Duodenal mucosa (tissue), 2 donors: ENCODE measurements around the gene RAB33B.

ENCODE experiments used
- H3K27ac ChIP-seq: one replicate; pipeline ENCODE4 v1.7.0; 2013; ENCODE audit warnings: low read depth, low read length
- H3K27me3 ChIP-seq, 2 donors: one replicate each; pipeline ENCODE4 v1.7.0; 2013; ENCODE audit warnings: low read length in 2 of 2, control low read depth in 1 of 2; ENCODE audit not compliant: insufficient read depth in 2 of 2, control insufficient read depth in 1 of 2
- H3K36me3 ChIP-seq, 2 donors: one replicate each; pipeline ENCODE4 v1.7.0; 2013; ENCODE audit warnings: low read length in 2 of 2, control low read depth in 1 of 2; ENCODE audit not compliant: insufficient read depth in 2 of 2, control insufficient read depth in 1 of 2
- H3K4me1 ChIP-seq, 2 donors: one replicate each; pipeline ENCODE4 v1.7.0; 2013; ENCODE audit warnings: low read length in 2 of 2, control low read depth in 1 of 2; ENCODE audit not compliant: insufficient read depth in 2 of 2, control insufficient read depth in 1 of 2
- H3K4me3 ChIP-seq, 2 donors: one replicate each; pipeline ENCODE4 v1.7.0; 2013; ENCODE audit warnings: low read length in 2 of 2, low read depth in 1 of 2
- H3K9ac ChIP-seq, 2 donors: one replicate each; pipeline ENCODE4 v1.7.0; 2013; ENCODE audit warnings: low read length in 2 of 2, low read depth in 1 of 2
- H3K9me3 ChIP-seq, 2 donors: one replicate each; pipeline ENCODE4 v1.7.0; 2013; ENCODE audit warnings: low read length in 2 of 2, control low read depth in 1 of 2; ENCODE audit not compliant: control insufficient read depth in 1 of 2

Gene RAB33B

GRCh38 chr4:139476363-139476762 lies 22.4 kb downstream of the RAB33B start:
- Histone ChIP-seq H3K36me3 (peaks cover 0 to 19% of the 10 kb centered on the region in 2 donors), H3K27ac (no peak overlapping the region), H3K9ac (no peak overlapping the region), H3K27me3 (no peaks in the 10 kb centered on the region), H3K9me3 (no peaks in the 10 kb centered on the region), H3K4me3 (no peak overlapping the region), H3K4me1 (no peaks in the 10 kb centered on the region)

DNA sequence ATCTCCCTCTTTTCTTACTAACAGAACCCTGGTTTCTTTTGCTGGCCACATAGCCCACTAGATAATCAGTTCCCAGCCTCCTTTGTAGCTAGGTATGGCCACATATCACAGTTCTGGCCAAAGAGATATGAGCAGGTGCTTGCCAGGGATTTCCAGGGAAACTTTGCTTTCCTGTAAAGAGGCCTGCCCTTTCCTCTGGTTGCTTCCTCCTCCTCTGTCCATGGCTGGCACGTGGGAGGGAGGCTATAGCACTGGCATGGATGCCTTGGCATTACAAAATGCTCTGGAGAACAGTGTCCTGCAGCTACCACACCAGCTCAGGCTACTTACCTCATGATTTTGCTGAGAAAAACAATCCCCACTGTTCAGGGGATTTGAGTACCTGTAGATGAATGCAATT lies 27.5 kb downstream of the RAB33B start:
- Histone ChIP-seq H3K27me3 (no peaks in the 10 kb centered on the region), H3K9ac (no peak overlapping the region), H3K4me1 (peaks cover 0 to 3% of the 10 kb centered on the region in 2 donors), H3K27ac (no peak overlapping the region), H3K36me3 (peaks cover 0 to 7% of the 10 kb centered on the region in 2 donors), H3K4me3 (no peak overlapping the region), H3K9me3 (no peaks in the 10 kb centered on the region)

GRCh38 chr4:139483000-139483399 lies 29.1 kb downstream of the RAB33B start:
- Histone ChIP-seq H3K9ac (no peak overlapping the region), H3K4me3 (no peak overlapping the region), H3K27me3 (no peaks in the 10 kb centered on the region), H3K9me3 (no peaks in the 10 kb centered on the region), H3K4me1 (peaks cover 0 to 3% of the 10 kb centered on the region in 2 donors), H3K36me3 (no peaks in the 10 kb centered on the region), H3K27ac (no peak overlapping the region)

- H3K9ac ChIP-seq: no peak overlapping the region
- no peaks in the 10 kb centered on the region for H3K27me3 ChIP-seq
- no peak overlapping the region for H3K27ac ChIP-seq
- H3K4me1 ChIP-seq: peaks cover 0 to 3% of the 10 kb centered on the region in 2 donors
- H3K9me3 ChIP-seq: no peaks in the 10 kb centered on the region
- no peaks in the 10 kb centered on the region for H3K36me3 ChIP-seq
- H3K4me3 ChIP-seq: peak overlapping the region; percentile 2 to 30
These were observed 30.9 kb downstream of the RAB33B start for GRCh38 chr4:139484783-139485311.

- Histone ChIP-seq H3K9ac (no peak overlapping the region), H3K27ac (no peak overlapping the region), H3K27me3 (no peaks in the 10 kb centered on the region), H3K9me3 (no peaks in the 10 kb centered on the region), H3K36me3 (no peaks in the 10 kb centered on the region), H3K4me1 (peaks cover 0 to 3% of the 10 kb centered on the region in 2 donors), H3K4me3 (no peak overlapping the region)
These were observed 34.5 kb downstream of the RAB33B start for GRCh38 chr4:139488442-139488841.

- H3K9me3 ChIP-seq: no peaks in the 10 kb centered on the region
- no peaks in the 10 kb centered on the region for H3K27me3 ChIP-seq
- H3K4me1 ChIP-seq: peaks cover 0 to 3% of the 10 kb centered on the region in 2 donors
- no peaks in the 10 kb centered on the region for H3K36me3 ChIP-seq
- no peak overlapping the region for H3K4me3 ChIP-seq
- no peak overlapping the region for H3K27ac ChIP-seq
- H3K9ac ChIP-seq: no peak overlapping the region
These were observed 35.7 kb downstream of the RAB33B start for GRCh38 chr4:139489638-139490037.

DNA sequence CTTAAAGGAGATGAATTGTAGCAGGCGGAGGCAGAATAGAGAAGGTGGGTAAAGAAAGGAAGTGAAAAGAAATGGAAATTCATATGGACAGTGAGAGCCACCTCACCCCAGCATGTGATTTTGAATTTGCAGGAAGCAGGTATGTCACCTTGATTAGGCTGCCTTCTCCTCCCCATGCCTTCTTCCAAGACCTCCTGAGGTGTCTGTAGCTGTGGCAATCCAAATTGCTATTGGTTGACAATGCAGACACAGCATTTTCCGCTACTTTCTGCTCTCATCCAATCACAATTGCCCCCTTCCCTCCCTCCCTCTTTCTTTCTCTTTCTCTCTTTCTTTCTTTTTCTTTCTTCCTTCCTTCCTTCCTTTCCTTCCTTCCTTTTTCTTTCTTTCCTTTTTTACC lies 38.5 kb downstream of the RAB33B start:
- H3K27ac ChIP-seq: no peak overlapping the region
- H3K27me3 ChIP-seq: no peaks in the 10 kb centered on the region
- H3K4me3 ChIP-seq: no peak overlapping the region
- H3K9ac ChIP-seq: no peak overlapping the region
- no peaks in the 10 kb centered on the region for H3K4me1 ChIP-seq
- no peaks in the 10 kb centered on the region for H3K9me3 ChIP-seq
- no peaks in the 10 kb centered on the region for H3K36me3 ChIP-seq

- Histone ChIP-seq H3K4me3 (no peak overlapping the region), H3K9ac (no peak overlapping the region), H3K27me3 (no peaks in the 10 kb centered on the region), H3K4me1 (no peaks in the 10 kb centered on the region), H3K27ac (no peak overlapping the region), H3K36me3 (no peaks in the 10 kb centered on the region), H3K9me3 (no peaks in the 10 kb centered on the region)
These were observed 39.3 kb downstream of the RAB33B start for GRCh38 chr4:139493176-139493575.

- Histone ChIP-seq H3K36me3 (no peaks in the 10 kb centered on the region), H3K27ac (no peak overlapping the region), H3K9ac (no peak overlapping the region), H3K4me3 (no peak overlapping the region), H3K27me3 (no peaks in the 10 kb centered on the region), H3K9me3 (no peaks in the 10 kb centered on the region), H3K4me1 (no peaks in the 10 kb centered on the region)
These were observed 45.3 kb downstream of the RAB33B start for GRCh38 chr4:139499186-139499585.

DNA sequence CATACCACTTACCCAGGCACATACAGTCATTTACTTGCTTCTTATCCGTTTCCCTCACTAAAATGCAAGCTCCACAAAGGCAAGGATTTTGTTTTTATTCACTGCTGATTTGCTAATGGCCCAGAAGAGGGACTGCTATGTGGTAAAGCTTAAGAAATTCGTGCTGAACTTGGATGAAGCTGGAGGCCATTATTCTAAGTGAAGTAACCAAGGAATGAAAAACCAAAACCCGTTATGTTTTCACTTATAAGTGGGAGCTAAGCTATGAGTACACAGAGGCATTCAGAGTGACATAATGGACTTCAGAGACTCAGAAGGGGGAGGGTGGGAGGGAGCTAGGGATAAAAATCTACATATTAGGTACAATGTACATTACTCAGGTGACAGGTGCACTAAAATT lies 47.2 kb downstream of the RAB33B start:
- Histone ChIP-seq H3K9me3 (no peaks in the 10 kb centered on the region), H3K27ac (no peak overlapping the region), H3K9ac (no peak overlapping the region), H3K27me3 (no peaks in the 10 kb centered on the region), H3K36me3 (no peaks in the 10 kb centered on the region), H3K4me3 (no peak overlapping the region), H3K4me1 (no peaks in the 10 kb centered on the region)

- Histone ChIP-seq H3K27me3 (no peaks in the 10 kb centered on the region), H3K9me3 (no peaks in the 10 kb centered on the region), H3K27ac (no peak overlapping the region), H3K4me3 (no peak overlapping the region), H3K4me1 (no peaks in the 10 kb centered on the region), H3K36me3 (peaks cover 0 to under 1% of the 10 kb centered on the region in 2 donors), H3K9ac (no peak overlapping the region)
These were observed 47.6 kb downstream of the RAB33B start for GRCh38 chr4:139501527-139501926.
